Measurements from ENCODE around the gene INTS3. TPM values are rescaled to one million over a fixed set of nuclear protein-coding genes. Genes with fewer than 3 reads are reported as not detected.
A peak's percentile ranks its signal among the peaks of the same experiment; 100 is the strongest.
"Not testable (repeated sequence)": the region's sequence is repeated elsewhere in the genome, so short reads cannot be mapped to it uniquely, and the experiment has no call there.

INTS3 gene
- total and polyA plus RNA-seq, 11 donors: 19.6 to 41.8 (median 30.7) TPM

DNA sequence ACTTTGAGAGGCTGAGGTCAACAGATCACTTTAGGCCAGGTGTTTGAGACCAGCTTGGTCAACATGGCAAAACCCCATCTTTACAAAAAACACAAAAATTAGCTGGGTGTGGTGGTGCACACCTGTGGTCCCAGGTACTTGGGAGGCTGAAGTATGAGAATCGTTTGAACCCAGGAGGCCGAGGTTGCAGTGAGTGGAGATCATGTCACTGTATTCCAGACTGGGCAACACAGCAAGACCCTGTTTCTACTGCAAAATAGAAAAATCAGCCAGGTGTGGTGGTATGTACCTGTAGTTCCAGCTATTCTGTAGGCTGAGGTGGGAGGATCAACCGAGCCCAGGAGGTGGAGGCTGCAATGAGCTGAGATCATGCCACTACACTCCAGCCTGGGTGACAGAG is 4.2 kb upstream of the INTS3 start:
- ATAC-seq: no peak
- H3K4me1 ChIP-seq: peaks cover 0 to 8% (median 3%) of the 10 kb centered on the region in 12 donors
- no peaks in the 10 kb centered on the region for H3K36me3 ChIP-seq
- H3K9me3 ChIP-seq: no peaks in the 10 kb centered on the region
- TF ChIP-seq CTCF (IDR thresholded peaks at IDR 0.05) (no peak), POLR2A (IDR thresholded peaks at IDR 0.05) (no peak)
- intact Hi-C loops (cut with DNase I): no loop called here
- no peak overlapping the region for H3K4me3 ChIP-seq
- no peaks in the 10 kb centered on the region for H3K27me3 ChIP-seq
- 85 to 91% (median 88%) methylated on average over 3 of the region's 3 CpGs for WGBS, 4 donors
- no peak overlapping the region for H3K27ac ChIP-seq
- DNase-seq: no peak

DNA sequence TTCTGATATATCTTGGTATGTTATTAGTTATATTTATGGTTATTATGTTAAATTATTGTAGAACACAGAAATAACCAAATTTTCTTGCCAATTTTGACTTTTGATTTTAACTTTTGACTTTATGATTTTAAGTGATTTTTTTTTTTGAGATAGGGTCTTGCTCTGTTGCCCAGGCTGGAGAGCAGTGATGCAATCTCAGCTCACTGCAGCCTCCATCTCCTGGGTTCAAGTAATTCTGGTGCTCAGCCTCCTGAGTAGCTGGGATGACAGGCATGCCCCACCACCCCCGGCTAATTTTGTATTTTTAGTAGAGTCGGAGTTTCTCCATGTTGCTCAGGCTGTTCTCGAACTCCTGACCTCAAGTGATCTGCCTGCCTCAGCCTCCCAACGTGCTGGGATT is 3.2 kb upstream of the INTS3 start:
- H3K4me1 ChIP-seq: peaks cover 0 to 18% (median 9%) of the 10 kb centered on the region in 12 donors
- DNase-seq, H3K9me3 ChIP-seq, ATAC-seq, H3K27me3 ChIP-seq, H3K36me3 ChIP-seq, H3K4me3 ChIP-seq, H3K27ac ChIP-seq: not testable (repeated sequence)
- WGBS, 4 donors: 82 to 89% (median 83%) methylated on average over 4 of the region's 4 CpGs
- intact Hi-C loops (cut with DNase I): loop anchor here in 2 of 10 donors (5.0 kb wide), 2 partner anchors 47 to 92 kb away; partner anchors contain the start of genes NPR1 (in 2 of the 2) and CHTOP (in 1 of the 2)

DNA sequence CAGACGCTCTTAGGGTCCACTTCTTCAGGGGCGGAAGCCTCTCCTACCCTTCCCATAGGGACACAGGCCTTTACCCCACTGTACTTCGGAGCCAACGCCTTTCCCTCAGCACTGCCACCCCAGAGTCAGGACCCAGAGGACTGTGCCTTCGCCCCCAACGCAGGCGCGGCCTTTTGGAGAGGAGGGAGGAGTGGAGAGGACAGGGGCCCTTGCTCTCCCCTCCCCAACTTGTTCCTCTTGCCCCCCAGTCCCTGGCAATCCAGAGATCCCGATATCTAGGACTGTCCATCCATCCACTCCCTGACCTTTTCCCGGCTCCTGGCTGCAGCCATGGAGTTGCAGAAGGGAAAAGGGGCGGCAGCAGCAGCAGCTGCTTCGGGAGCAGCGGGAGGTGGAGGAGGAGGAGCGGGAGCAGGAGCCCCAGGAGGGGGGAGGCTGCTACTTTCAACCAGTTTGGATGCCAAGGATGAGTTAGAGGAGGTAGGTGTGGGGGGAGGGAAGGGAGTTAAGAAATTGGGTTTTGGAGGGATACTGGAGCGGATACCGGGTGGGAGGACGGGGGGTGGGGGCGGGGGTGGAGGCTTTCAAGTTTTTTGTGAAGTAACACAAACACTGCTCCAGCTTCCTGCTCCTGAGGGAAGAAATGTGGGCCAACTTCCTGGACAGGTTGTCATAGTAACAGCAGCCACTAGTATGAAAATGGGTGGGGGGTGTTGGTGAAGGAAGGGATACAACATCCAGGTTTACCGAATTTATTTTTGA is 636 bp downstream of the INTS3 start:
- Histone ChIP-seq H3K4me1 (peaks cover 0 to 40% (median 22%) of the 10 kb centered on the region in 12 donors), H3K27ac (peak overlapping the region; percentile 86 to 100 (median 98)), H3K36me3 (peaks cover 0 to 10% (median 0%) of the 10 kb centered on the region in 9 donors), H3K27me3 (no peaks in the 10 kb centered on the region), H3K4me3 (peak overlapping the region; percentile 44 to 98 (median 82)), H3K9me3 (no peaks in the 10 kb centered on the region)
- intact Hi-C loops (cut with DNase I): loop anchor here in 2 of 10 donors (2.0 to 5.0 kb wide), 3 partner anchors 20 to 96 kb away; partner anchors contain the start of genes NPR1 (in 2 of the 2) and CHTOP (in 1 of the 2)
- DNase-seq (peak; percentile 36 to 74 (median 43)), ATAC-seq (peak in 3 of 4 donors; percentile 10 to 22 (median 20))
- WGBS, 4 donors: 0 to 1% (median 1%) methylated on average over 19 of the region's 19 CpGs
- no peak for TF ChIP-seq CTCF (IDR thresholded peaks at IDR 0.05)
- no peak for TF ChIP-seq POLR2A (IDR thresholded peaks at IDR 0.05)

DNA sequence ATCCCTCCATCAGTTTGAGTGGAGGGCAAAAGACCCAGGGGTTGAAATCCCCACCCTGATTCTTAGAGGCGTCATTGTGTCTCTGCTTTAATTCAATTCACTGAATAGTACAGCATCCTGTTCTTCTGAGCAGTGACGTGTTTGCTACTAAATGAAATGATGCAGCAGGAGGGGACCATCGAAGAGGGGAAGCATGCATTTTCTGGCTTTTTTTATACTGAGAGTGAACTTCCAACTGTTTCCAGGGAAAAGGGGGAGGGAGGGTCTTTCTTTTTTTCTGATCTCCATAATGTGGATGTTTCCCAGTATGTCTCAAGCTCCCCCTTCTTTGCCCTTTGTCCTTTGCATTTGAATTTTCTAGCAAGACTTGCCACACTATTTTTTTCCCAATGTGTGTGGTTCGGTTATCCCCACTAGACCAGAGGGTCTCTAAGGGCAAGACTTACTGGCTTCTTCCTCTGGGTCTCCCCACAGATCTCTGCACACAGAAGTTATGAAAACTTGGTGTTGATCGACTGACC is 2.7 kb downstream of the INTS3 start:
- WGBS, 4 donors: 48 to 57% (median 52%) methylated on average over 5 of the region's 5 CpGs
- ATAC-seq: no peak
- intact Hi-C loops (cut with DNase I): loop anchor here in 1 of 10 donors (2.0 kb wide), 1 partner anchor 60 kb away; the partner anchor contains the start of gene ILF2

More for the DNA sequence above, 2.7 kb downstream of the INTS3 start:
- no peaks in the 10 kb centered on the region for H3K9me3 ChIP-seq
- no peak for DNase-seq
- TF ChIP-seq POLR2A (IDR thresholded peaks at IDR 0.05) (no peak), CTCF (IDR thresholded peaks at IDR 0.05) (no peak)
- no peak overlapping the region for H3K4me3 ChIP-seq
- H3K4me1 ChIP-seq: peaks cover 0 to 52% (median 27%) of the 10 kb centered on the region in 12 donors
- H3K27ac ChIP-seq: peak overlapping the region in 10 of 12 donors; percentile 35 to 100 (median 92)
- peaks cover 0 to 15% (median 0%) of the 10 kb centered on the region in 9 donors for H3K36me3 ChIP-seq
- no peaks in the 10 kb centered on the region for H3K27me3 ChIP-seq

All from heart left ventricle (tissue), 16 donors.